Measurements from ENCODE around the gene ATE1. TPM values are rescaled to one million over a fixed set of nuclear protein-coding genes. Genes with fewer than 3 reads are reported as not detected.
"Not testable (repeated sequence)": the region's sequence is repeated elsewhere in the genome, so short reads cannot be mapped to it uniquely, and the experiment has no call there.

ATE1 gene
- total RNA-seq, result 10 to 100 TPM; 25.6 to 32.4 TPM
- long read RNA-seq, donor 1, full-length matches to known transcripts, result 1 of 4 reads
- long read RNA-seq, donor 1, partial matches to known transcripts, result 1 of 4 reads
- long read RNA-seq, donor 1, other reads (novel, unspliced or antisense), result 2 of 4 reads
- long read RNA-seq, donor 2, partial matches to known transcripts, result 4 of 9 reads
- long read RNA-seq, donor 2, other reads (novel, unspliced or antisense), result 5 of 9 reads

GRCh38 chr10:121927841-121928527, at the start of gene ATE1:
Gene ATE1 (minus strand): TSS chr10:121928031. CDS start chr10:121927949, 82 bp downstream.
- intact Hi-C loops (cut with DNase I), result loop anchor here in 1 of 2 donors (5.0 kb wide), 1 partner anchor 49 kb away; the partner anchor contains the start of gene NSMCE4A
- DNase-seq (ENCODE audit: low spot score), result peak; percentile 96

- DNase-seq (ENCODE audit: low spot score), result no peak
- intact Hi-C loops (cut with DNase I), result loop anchor here in 1 of 2 donors (5.0 kb wide), 1 partner anchor 49 kb away; the partner anchor contains the start of gene ATE1
These were observed 48.8 kb upstream of the ATE1 start for GRCh38 chr10:121976607-121977006.

GRCh38 chr10:121975295-121976086, 47.7 kb upstream of the ATE1 start:
- intact Hi-C loops (cut with DNase I), result loop anchor here in 1 of 2 donors (5.0 kb wide), 1 partner anchor 48 kb away; the partner anchor contains the start of gene ATE1
- no peak for DNase-seq (ENCODE audit: low spot score)

GRCh38 chr10:121974535-121975294, 46.9 kb upstream of the ATE1 start, which contains the start of gene NSMCE4A:
Gene NSMCE4A (minus strand): TSS chr10:121975217. CDS start chr10:121975165, 52 bp downstream.
- DNase-seq (ENCODE audit: low spot score), result peak; percentile 94
- intact Hi-C loops (cut with DNase I), result loop anchor here in 1 of 2 donors (5.0 kb wide), 1 partner anchor 47 kb away; the partner anchor contains the start of gene ATE1

GRCh38 chr10:121974019-121974534, 46.2 kb upstream of the ATE1 start:
- intact Hi-C loops (cut with DNase I), result no loop called here
- DNase-seq (ENCODE audit: low spot score), result no peak

GRCh38 chr10:121969086-121969485, 41.3 kb upstream of the ATE1 start:
- intact Hi-C loops (cut with DNase I); DNase-seq (ENCODE audit: low spot score): not testable (repeated sequence)

- intact Hi-C loops (cut with DNase I), result no loop called here
- DNase-seq (ENCODE audit: low spot score), result no peak
These were observed 38.2 kb upstream of the ATE1 start for GRCh38 chr10:121965996-121966395.

GRCh38 chr10:121961456-121961855, 33.6 kb upstream of the ATE1 start:
- DNase-seq (ENCODE audit: low spot score), result no peak
- intact Hi-C loops (cut with DNase I), result no loop called here

- intact Hi-C loops (cut with DNase I), result no loop called here
- DNase-seq (ENCODE audit: low spot score), result no peak
These were observed 31.8 kb upstream of the ATE1 start for GRCh38 chr10:121959671-121960070.

GRCh38 chr10:121956111-121957061, 28.6 kb upstream of the ATE1 start:
- intact Hi-C loops (cut with DNase I), result no loop called here
- DNase-seq (ENCODE audit: low spot score), result no peak

GRCh38 chr10:121952226-121952625, 24.4 kb upstream of the ATE1 start:
- DNase-seq (ENCODE audit: low spot score), result no peak
- intact Hi-C loops (cut with DNase I), result no loop called here

- intact Hi-C loops (cut with DNase I), result no loop called here
These were observed 21.6 kb upstream of the ATE1 start for GRCh38 chr10:121949451-121949850.

GRCh38 chr10:121949049-121949448, 21.2 kb upstream of the ATE1 start:
- intact Hi-C loops (cut with DNase I), result no loop called here
- DNase-seq (ENCODE audit: low spot score), result no peak

More at GRCh38 chr10:121949451-121949850, 21.6 kb upstream of the ATE1 start:
- no peak for DNase-seq (ENCODE audit: low spot score)

- DNase-seq (ENCODE audit: low spot score), result no peak
These were observed 19.8 kb upstream of the ATE1 start for GRCh38 chr10:121947343-121948330.

GRCh38 chr10:121942749-121943416, 15.1 kb upstream of the ATE1 start:
- intact Hi-C loops (cut with DNase I), result no loop called here
- DNase-seq (ENCODE audit: low spot score), result no peak

More at GRCh38 chr10:121947343-121948330, 19.8 kb upstream of the ATE1 start:
- intact Hi-C loops (cut with DNase I), result no loop called here

GRCh38 chr10:121941532-121941931, 13.7 kb upstream of the ATE1 start:
- DNase-seq (ENCODE audit: low spot score), result no peak
- intact Hi-C loops (cut with DNase I), result no loop called here
